GM23338 (cell line): ENCODE data around the gene NDUFB6. TPM values are rescaled to one million over a fixed set of nuclear protein-coding genes. Genes with fewer than 3 reads are reported as not detected.

Experiments
- ATAC-seq: fragments of 200-7000 bp; cut with Tn5 transposase; 3 replicates; pipeline ENCODE4 v1.9.1; 2020
- DNase-seq: peaks from one replicate; pipeline ENCODE4 v3.0.0-alpha.2; 2015; ENCODE audit warnings: low spot score
- H2AFZ ChIP-seq: fragments of 200-600 bp; sonication (generic); 2 replicates; pipeline ENCODE4 v1.8.0; 2016; ENCODE audit warnings: antibody characterized with exemption, mild to moderate bottlenecking, moderate library complexity
- H3F3A ChIP-seq: fragments of 200-600 bp; sonication (generic); replicated peaks from 2 replicates; pipeline ENCODE4 v1.8.0; 2017; ENCODE audit warnings: antibody characterized with exemption, mixed run types, low read depth
- H3K27ac ChIP-seq: fragments of 200-600 bp; sonication (generic); 2 replicates; pipeline ENCODE4 v1.6.1; 2016; ENCODE audit warnings: low read depth
- H3K27me3 ChIP-seq: fragments of 200-600 bp; sonication (generic); 2 replicates; pipeline ENCODE4 v1.8.0; 2016; ENCODE audit warnings: mild to moderate bottlenecking, mixed run types, moderate library complexity; ENCODE audit not compliant: insufficient read depth
- H3K36me3 ChIP-seq: fragments of 200-600 bp; sonication (generic); 2 replicates; pipeline ENCODE4 v1.8.0; 2016; ENCODE audit warnings: mild to moderate bottlenecking; ENCODE audit not compliant: insufficient read depth
- H3K4me1 ChIP-seq: fragments of 200-600 bp; sonication (generic); 2 replicates; pipeline ENCODE4 v1.8.0; 2016; ENCODE audit warnings: mild to moderate bottlenecking, moderate library complexity; ENCODE audit not compliant: insufficient read depth
- H3K4me2 ChIP-seq: fragments of 200-600 bp; sonication (generic); 2 replicates; pipeline ENCODE4 v1.7.1; 2017; ENCODE audit warnings: mixed run types
- H3K4me3 ChIP-seq: fragments of 200-600 bp; sonication (generic); 2 replicates; pipeline ENCODE4 v1.6.1; 2016; ENCODE audit warnings: mixed run types
- H3K79me2 ChIP-seq: fragments of 200-600 bp; sonication (generic); replicated peaks from 2 replicates; pipeline ENCODE4 v1.8.0; 2017; ENCODE audit warnings: mild to moderate bottlenecking; ENCODE audit not compliant: insufficient read depth
- H3K9me2 ChIP-seq: fragments of 200-600 bp; sonication (generic); 2 replicates; pipeline ENCODE4 v1.8.0; 2017; ENCODE audit not compliant: insufficient read depth
- H4K20me1 ChIP-seq: fragments of 200-600 bp; sonication (generic); replicated peaks from 2 replicates; pipeline ENCODE4 v1.8.0; 2017; ENCODE audit warnings: mild to moderate bottlenecking; ENCODE audit not compliant: insufficient read depth
- H3K27ac Mint-ChIP-seq: 2 replicates; pipeline ENCODE4 v1.8.0; 2020; ENCODE audit warnings: inconsistent platforms, mild to moderate bottlenecking, moderate library complexity, mixed read lengths
- H3K27me3 Mint-ChIP-seq: 3 replicates; pipeline ENCODE4 v1.8.0; 2022; ENCODE audit warnings: low read depth, mild to moderate bottlenecking, moderate library complexity, mixed read lengths, inconsistent platforms; ENCODE audit not compliant: insufficient read depth, poor library complexity
- H3K36me3 Mint-ChIP-seq: 3 replicates; pipeline ENCODE4 v1.8.0; 2021; ENCODE audit warnings: low read depth, mild to moderate bottlenecking, inconsistent platforms, moderate library complexity, mixed read lengths
- H3K4me1 Mint-ChIP-seq: 3 replicates; pipeline ENCODE4 v1.8.0; 2020; ENCODE audit warnings: mild to moderate bottlenecking, inconsistent platforms, mixed read lengths
- H3K4me3 Mint-ChIP-seq: 3 replicates; pipeline ENCODE4 v1.8.0; 2021; ENCODE audit warnings: moderate library complexity, mild to moderate bottlenecking, inconsistent platforms, mixed read lengths
- H3K9me3 Mint-ChIP-seq: 3 replicates; pipeline ENCODE4 v1.8.0; 2020; ENCODE audit warnings: moderate library complexity, mild to moderate bottlenecking, inconsistent platforms, mixed read lengths
- EZH2 ChIP-seq: fragments of 200-600 bp; sonication (generic); IDR thresholded peaks from one replicate; pipeline ENCODE4 v1.8.0; 2017; ENCODE audit warnings: antibody characterized with exemption, mild to moderate bottlenecking, low read depth; ENCODE audit not compliant: unreplicated experiment
- EZH2phosphoT487 ChIP-seq: fragments of 200-600 bp; sonication (generic); IDR thresholded peaks from one replicate; pipeline ENCODE4 v1.8.1; 2018; ENCODE audit warnings: antibody characterized with exemption; ENCODE audit not compliant: unreplicated experiment
- polyA plus RNA-seq: library from polyadenylated mRNA; unstranded; fragments of >200 nt; fragmentation: Nextera tagmentation; extraction: Ambion mirVana; gene quantifications from 2 replicates; pipeline ENCODE4 v1.2.1, GENCODE V29; 2016
- total RNA-seq: library from RNA; depleted of rRNA; stranded (reverse); fragments of >200 nt; shearing (Covaris generic); gene quantifications from 2 replicates; pipeline ENCODE4 v1.2.3, GENCODE V29; 2014
- TF ChIP-seq, protein P1 (sequence below), 2 experiments: fragments of 200-600 bp in 1 of 2; sonication (generic) in 1 of 2; conservative IDR thresholded peaks; 2 replicates each; pipeline versions ENCODE4 v1.5.1 to v1.6.1; 2016 to 2017; ENCODE audit warnings: antibody characterized with exemption in 2 of 2, low read depth in 2 of 2, mild to moderate bottlenecking in 2 of 2, moderate library complexity in 1 of 2
- TF ChIP-seq, protein P2 (sequence below): fragments of 250-450 bp; sonication (Bioruptor Pico); IDR thresholded peaks from 2 replicates; pipeline ENCODE4 v1.5.0; 2020; ENCODE audit warnings: mild to moderate bottlenecking, moderate library complexity
- TF ChIP-seq, protein P3 (sequence below): IDR thresholded peaks from 2 replicates; pipeline ENCODE4 v1.6.1; 2016; ENCODE audit warnings: antibody characterized with exemption
- TF ChIP-seq, protein P4 (sequence below): IDR thresholded peaks from one replicate; pipeline ENCODE4 v1.6.1; 2018; ENCODE audit warnings: antibody characterized with exemption; ENCODE audit not compliant: unreplicated experiment

NDUFB6 gene
- total and polyA plus RNA-seq, 2 experiments from 2014 or later, result 56.5 to 231 TPM

DNA sequence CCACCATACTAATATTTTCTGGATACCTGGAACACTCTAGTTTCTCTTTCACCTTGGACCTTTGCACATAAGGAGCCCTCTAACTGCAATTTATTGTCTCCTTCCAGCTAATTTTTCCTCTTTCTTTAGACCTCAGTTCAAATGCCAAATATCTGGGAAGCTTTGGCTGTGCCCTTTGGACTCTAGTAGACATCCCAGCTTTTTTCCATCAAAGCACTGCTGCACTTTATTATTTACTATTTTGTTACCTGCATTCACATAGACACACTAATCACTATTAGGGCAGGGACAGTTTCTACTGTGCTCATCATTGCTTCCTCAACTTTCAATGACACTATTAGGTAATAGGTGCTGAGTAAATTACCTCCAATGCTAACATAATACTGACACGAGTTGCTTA lies 49.0 kb downstream of the NDUFB6 start (continued):
- TF ChIP-seq, protein P1, sequence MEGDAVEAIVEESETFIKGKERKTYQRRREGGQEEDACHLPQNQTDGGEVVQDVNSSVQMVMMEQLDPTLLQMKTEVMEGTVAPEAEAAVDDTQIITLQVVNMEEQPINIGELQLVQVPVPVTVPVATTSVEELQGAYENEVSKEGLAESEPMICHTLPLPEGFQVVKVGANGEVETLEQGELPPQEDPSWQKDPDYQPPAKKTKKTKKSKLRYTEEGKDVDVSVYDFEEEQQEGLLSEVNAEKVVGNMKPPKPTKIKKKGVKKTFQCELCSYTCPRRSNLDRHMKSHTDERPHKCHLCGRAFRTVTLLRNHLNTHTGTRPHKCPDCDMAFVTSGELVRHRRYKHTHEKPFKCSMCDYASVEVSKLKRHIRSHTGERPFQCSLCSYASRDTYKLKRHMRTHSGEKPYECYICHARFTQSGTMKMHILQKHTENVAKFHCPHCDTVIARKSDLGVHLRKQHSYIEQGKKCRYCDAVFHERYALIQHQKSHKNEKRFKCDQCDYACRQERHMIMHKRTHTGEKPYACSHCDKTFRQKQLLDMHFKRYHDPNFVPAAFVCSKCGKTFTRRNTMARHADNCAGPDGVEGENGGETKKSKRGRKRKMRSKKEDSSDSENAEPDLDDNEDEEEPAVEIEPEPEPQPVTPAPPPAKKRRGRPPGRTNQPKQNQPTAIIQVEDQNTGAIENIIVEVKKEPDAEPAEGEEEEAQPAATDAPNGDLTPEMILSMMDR (conservative IDR thresholded peaks at IDR 0.05; ENCODE audit: low read depth in 2 of 2), result no peak
- TF ChIP-seq, protein P2, sequence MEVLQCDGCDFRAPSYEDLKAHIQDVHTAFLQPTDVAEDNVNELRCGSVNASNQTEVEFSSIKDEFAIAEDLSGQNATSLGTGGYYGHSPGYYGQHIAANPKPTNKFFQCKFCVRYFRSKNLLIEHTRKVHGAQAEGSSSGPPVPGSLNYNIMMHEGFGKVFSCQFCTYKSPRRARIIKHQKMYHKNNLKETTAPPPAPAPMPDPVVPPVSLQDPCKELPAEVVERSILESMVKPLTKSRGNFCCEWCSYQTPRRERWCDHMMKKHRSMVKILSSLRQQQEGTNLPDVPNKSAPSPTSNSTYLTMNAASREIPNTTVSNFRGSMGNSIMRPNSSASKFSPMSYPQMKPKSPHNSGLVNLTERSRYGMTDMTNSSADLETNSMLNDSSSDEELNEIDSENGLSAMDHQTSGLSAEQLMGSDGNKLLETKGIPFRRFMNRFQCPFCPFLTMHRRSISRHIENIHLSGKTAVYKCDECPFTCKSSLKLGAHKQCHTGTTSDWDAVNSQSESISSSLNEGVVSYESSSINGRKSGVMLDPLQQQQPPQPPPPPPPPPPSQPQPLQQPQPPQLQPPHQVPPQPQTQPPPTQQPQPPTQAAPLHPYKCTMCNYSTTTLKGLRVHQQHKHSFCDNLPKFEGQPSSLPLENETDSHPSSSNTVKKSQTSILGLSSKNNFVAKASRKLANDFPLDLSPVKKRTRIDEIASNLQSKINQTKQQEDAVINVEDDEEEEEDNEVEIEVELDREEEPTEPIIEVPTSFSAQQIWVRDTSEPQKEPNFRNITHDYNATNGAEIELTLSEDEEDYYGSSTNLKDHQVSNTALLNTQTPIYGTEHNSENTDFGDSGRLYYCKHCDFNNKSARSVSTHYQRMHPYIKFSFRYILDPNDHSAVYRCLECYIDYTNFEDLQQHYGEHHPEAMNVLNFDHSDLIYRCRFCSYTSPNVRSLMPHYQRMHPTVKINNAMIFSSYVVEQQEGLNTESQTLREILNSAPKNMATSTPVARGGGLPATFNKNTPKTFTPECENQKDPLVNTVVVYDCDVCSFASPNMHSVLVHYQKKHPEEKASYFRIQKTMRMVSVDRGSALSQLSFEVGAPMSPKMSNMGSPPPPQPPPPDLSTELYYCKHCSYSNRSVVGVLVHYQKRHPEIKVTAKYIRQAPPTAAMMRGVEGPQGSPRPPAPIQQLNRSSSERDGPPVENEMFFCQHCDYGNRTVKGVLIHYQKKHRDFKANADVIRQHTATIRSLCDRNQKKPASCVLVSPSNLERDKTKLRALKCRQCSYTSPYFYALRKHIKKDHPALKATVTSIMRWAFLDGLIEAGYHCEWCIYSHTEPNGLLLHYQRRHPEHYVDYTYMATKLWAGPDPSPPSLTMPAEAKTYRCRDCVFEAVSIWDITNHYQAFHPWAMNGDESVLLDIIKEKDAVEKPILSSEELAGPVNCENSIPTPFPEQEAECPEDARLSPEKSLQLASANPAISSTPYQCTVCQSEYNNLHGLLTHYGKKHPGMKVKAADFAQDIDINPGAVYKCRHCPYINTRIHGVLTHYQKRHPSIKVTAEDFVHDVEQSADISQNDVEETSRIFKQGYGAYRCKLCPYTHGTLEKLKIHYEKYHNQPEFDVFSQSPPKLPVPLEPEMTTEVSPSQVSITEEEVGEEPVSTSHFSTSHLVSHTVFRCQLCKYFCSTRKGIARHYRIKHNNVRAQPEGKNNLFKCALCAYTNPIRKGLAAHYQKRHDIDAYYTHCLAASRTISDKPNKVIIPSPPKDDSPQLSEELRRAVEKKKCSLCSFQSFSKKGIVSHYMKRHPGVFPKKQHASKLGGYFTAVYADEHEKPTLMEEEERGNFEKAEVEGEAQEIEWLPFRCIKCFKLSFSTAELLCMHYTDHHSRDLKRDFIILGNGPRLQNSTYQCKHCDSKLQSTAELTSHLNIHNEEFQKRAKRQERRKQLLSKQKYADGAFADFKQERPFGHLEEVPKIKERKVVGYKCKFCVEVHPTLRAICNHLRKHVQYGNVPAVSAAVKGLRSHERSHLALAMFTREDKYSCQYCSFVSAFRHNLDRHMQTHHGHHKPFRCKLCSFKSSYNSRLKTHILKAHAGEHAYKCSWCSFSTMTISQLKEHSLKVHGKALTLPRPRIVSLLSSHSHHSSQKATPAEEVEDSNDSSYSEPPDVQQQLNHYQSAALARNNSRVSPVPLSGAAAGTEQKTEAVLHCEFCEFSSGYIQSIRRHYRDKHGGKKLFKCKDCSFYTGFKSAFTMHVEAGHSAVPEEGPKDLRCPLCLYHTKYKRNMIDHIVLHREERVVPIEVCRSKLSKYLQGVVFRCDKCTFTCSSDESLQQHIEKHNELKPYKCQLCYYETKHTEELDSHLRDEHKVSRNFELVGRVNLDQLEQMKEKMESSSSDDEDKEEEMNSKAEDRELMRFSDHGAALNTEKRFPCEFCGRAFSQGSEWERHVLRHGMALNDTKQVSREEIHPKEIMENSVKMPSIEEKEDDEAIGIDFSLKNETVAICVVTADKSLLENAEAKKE (CRISPR knock-in tag), result no peak
- TF ChIP-seq, protein P3, sequence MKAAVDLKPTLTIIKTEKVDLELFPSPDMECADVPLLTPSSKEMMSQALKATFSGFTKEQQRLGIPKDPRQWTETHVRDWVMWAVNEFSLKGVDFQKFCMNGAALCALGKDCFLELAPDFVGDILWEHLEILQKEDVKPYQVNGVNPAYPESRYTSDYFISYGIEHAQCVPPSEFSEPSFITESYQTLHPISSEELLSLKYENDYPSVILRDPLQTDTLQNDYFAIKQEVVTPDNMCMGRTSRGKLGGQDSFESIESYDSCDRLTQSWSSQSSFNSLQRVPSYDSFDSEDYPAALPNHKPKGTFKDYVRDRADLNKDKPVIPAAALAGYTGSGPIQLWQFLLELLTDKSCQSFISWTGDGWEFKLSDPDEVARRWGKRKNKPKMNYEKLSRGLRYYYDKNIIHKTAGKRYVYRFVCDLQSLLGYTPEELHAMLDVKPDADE, result no peak

DNA sequence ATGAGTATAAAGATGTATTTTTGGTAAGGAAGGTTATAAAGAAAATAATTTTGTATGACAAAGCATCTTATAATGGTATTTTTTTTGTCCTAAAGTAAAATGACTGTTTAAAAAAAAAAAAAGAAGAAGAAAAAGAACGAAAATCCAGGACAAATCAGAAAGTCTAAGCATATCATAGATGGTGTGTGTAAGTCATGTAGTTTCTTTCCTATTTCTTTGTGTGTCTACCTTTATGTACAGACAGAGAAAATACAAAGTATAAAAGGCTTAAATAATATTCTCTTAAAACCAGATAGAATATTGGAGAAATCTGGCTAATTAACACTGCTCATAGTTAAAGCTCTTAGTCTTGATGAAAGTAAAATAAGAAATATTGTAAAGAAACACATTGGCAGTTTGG lies 54.7 kb downstream of the NDUFB6 start:
- Histone ChIP-seq H2AFZ (no peak overlapping the region), H3K79me2 (peaks cover 54% of the 10 kb centered on the region), H3K9me2 (no peaks in the 10 kb centered on the region), H3K4me2 (no peak overlapping the region), H4K20me1 (no peaks in the 10 kb centered on the region), H3K4me3 (no peak overlapping the region), H3F3A (no peaks in the 10 kb centered on the region), H3K4me1 (no peaks in the 10 kb centered on the region), H3K27ac (no peak overlapping the region), H3K36me3 (peaks cover 34% of the 10 kb centered on the region), H3K27me3 (no peaks in the 10 kb centered on the region)
- DNase-seq (no peak), ATAC-seq (no peak)
- Mint-ChIP-seq H3K36me3 (peaks cover 93% of the 10 kb centered on the region), H3K27me3 (peaks cover 6% of the 10 kb centered on the region), H3K9me3 (peaks cover 89% of the 10 kb centered on the region), H3K4me1 (no peaks in the 10 kb centered on the region), H3K27ac (no peak overlapping the region), H3K4me3 (no peak overlapping the region)
- TF ChIP-seq EZH2phosphoT487, result no peak
- no peak for TF ChIP-seq EZH2
- TF ChIP-seq, protein P4, sequence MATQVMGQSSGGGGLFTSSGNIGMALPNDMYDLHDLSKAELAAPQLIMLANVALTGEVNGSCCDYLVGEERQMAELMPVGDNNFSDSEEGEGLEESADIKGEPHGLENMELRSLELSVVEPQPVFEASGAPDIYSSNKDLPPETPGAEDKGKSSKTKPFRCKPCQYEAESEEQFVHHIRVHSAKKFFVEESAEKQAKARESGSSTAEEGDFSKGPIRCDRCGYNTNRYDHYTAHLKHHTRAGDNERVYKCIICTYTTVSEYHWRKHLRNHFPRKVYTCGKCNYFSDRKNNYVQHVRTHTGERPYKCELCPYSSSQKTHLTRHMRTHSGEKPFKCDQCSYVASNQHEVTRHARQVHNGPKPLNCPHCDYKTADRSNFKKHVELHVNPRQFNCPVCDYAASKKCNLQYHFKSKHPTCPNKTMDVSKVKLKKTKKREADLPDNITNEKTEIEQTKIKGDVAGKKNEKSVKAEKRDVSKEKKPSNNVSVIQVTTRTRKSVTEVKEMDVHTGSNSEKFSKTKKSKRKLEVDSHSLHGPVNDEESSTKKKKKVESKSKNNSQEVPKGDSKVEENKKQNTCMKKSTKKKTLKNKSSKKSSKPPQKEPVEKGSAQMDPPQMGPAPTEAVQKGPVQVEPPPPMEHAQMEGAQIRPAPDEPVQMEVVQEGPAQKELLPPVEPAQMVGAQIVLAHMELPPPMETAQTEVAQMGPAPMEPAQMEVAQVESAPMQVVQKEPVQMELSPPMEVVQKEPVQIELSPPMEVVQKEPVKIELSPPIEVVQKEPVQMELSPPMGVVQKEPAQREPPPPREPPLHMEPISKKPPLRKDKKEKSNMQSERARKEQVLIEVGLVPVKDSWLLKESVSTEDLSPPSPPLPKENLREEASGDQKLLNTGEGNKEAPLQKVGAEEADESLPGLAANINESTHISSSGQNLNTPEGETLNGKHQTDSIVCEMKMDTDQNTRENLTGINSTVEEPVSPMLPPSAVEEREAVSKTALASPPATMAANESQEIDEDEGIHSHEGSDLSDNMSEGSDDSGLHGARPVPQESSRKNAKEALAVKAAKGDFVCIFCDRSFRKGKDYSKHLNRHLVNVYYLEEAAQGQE, result no peak
- TF ChIP-seq, protein P3, result no peak
